A549 (cell line): Measurements from ENCODE around the gene ARL13B. TPM values are rescaled to one million over a fixed set of nuclear protein-coding genes. Genes with fewer than 3 reads are reported as not detected.
"Not testable (repeated sequence)": the region's sequence is repeated elsewhere in the genome, so short reads cannot be mapped to it uniquely, and the experiment has no call there.

Experiments used
- ATAC-seq, 2 experiments: fragments of 200-7000 bp in 1 of 2; fragments of >200 bp in 1 of 2; cut with Nextera tagmentation in 1 of 2; cut with Tn5 transposase in 1 of 2; 3 replicates each; pipeline versions ENCODE4 v1.8.0 to v1.9.1; 2018 to 2020; ENCODE audit warnings: mild to moderate bottlenecking in 1 of 2, moderate library complexity in 1 of 2
- CTCF ChIA-PET: fragments of 300-600 bp; sonication (Branson Sonifier 250); formaldehyde crosslinking; extraction: SDS; loops from one replicate; lab custom pipeline; 2021; ENCODE audit warnings: antibody characterized with exemption, inconsistent platforms; lab: Yijun Ruan, JAX
- POLR2A ChIA-PET: fragments of 350-600 bp; formaldehyde crosslinking; extraction: SDS; loops from one replicate; lab custom pipeline; 2021; ENCODE audit warnings: antibody characterized with exemption, inconsistent platforms; lab: Yijun Ruan, JAX
- DNase-seq, 2 experiments: peaks; one replicate each; pipeline versions ENCODE4 v3.0.0 to v3.0.0-alpha.2; 2011 to 2016; ENCODE audit warnings: low read depth in 1 of 2, low spot score in 1 of 2
- FAIRE-seq: peaks from 2 replicates; lab custom pipeline; 2011; peaks lifted over from hg19 to GRCh38; lab: Jason Lieb, UNC
- H3K27ac ChIP-seq, 2 experiments: fragments of >200 bp; sonication (Bioruptor Twin); formaldehyde crosslinking; 3 replicates each; pipeline ENCODE4 v1.5.1; 2016 to 2017
- H3K4me1 ChIP-seq: fragments of >200 bp; sonication (Bioruptor Twin); formaldehyde crosslinking; 3 replicates; pipeline ENCODE4 v1.6.1; 2016
- H3K4me2 ChIP-seq: fragments of >200 bp; sonication (Bioruptor Twin); formaldehyde crosslinking; 3 replicates; pipeline ENCODE4 v1.6.1; 2016
- H3K4me3 ChIP-seq: fragments of >200 bp; sonication (Bioruptor Twin); formaldehyde crosslinking; 3 replicates; pipeline ENCODE4 v1.5.1; 2016
- H3K9me3 ChIP-seq: fragments of >200 bp; sonication (Bioruptor Twin); formaldehyde crosslinking; 3 replicates; pipeline ENCODE4 v1.6.1; 2016
- CBX2 ChIP-seq: fragments of 200-600 bp; sonication (generic); IDR thresholded peaks from 2 replicates; pipeline ENCODE4 v1.6.1; 2016; ENCODE audit warnings: low read depth, mild to moderate bottlenecking, borderline replicate concordance
- CHD2 ChIP-seq: fragments of 150-350 bp; IDR thresholded peaks from 2 replicates; pipeline ENCODE4 v1.6.1; 2014; ENCODE audit warnings: low read length; ENCODE audit not compliant: partially characterized antibody
- CHD4 ChIP-seq: fragments of 200-600 bp; sonication (generic); IDR thresholded peaks from 2 replicates; pipeline ENCODE4 v1.6.1; 2016; ENCODE audit warnings: antibody characterized with exemption, mild to moderate bottlenecking, borderline replicate concordance
- E2F6 ChIP-seq: IDR thresholded peaks from 2 replicates; pipeline ENCODE4 v1.6.1; 2012; ENCODE audit warnings: low read depth, borderline replicate concordance
- EHF ChIP-seq: fragments of 250-450 bp; sonication (Bioruptor Pico); IDR thresholded peaks from 2 replicates; pipeline ENCODE4 v1.5.0; 2020; ENCODE audit warnings: mild to moderate bottlenecking
- EHMT2 ChIP-seq: fragments of 200-600 bp; sonication (generic); IDR thresholded peaks from 2 replicates; pipeline ENCODE4 v1.6.1; 2016; ENCODE audit warnings: antibody characterized with exemption, low read depth, mild to moderate bottlenecking, moderate library complexity
- ESRRA ChIP-seq: fragments of 150-350 bp; IDR thresholded peaks from 2 replicates; pipeline ENCODE4 v1.6.1; 2014; ENCODE audit warnings: mild to moderate bottlenecking, low read length, borderline replicate concordance
- FOSB ChIP-seq: fragments of 250-450 bp; sonication (Bioruptor Pico); IDR thresholded peaks from 2 replicates; pipeline ENCODE4 v1.5.0; 2020; ENCODE audit warnings: mild to moderate bottlenecking, moderate library complexity
- FOXS1 ChIP-seq: fragments of 250-450 bp; sonication (Bioruptor Pico); IDR thresholded peaks from 2 replicates; pipeline ENCODE4 v1.5.0; 2020; ENCODE audit warnings: mild to moderate bottlenecking, moderate library complexity
- HOXB13 ChIP-seq: fragments of 250-450 bp; sonication (Bioruptor Pico); IDR thresholded peaks from 2 replicates; pipeline ENCODE4 v1.5.0; 2020; ENCODE audit warnings: low read depth, mild to moderate bottlenecking, moderate library complexity
- KDM5A ChIP-seq: fragments of 200-600 bp; sonication (generic); IDR thresholded peaks from 2 replicates; pipeline ENCODE4 v1.6.1; 2016; ENCODE audit warnings: antibody characterized with exemption, mild to moderate bottlenecking
- MAFK ChIP-seq: fragments of 450-650 bp; IDR thresholded peaks from 2 replicates; pipeline ENCODE4 v1.6.1; 2014; ENCODE audit not compliant: partially characterized antibody
- MAX ChIP-seq: IDR thresholded peaks from 2 replicates; pipeline ENCODE4 v1.6.1; 2012
- NFE2L2 ChIP-seq: fragments of 150-350 bp; conservative IDR thresholded peaks from 2 replicates; pipeline ENCODE4 v1.6.1; 2014; ENCODE audit warnings: low read length
- NPAS2 ChIP-seq: fragments of 250-450 bp; sonication (Bioruptor Pico); IDR thresholded peaks from 2 replicates; pipeline ENCODE4 v1.8.0; 2022; ENCODE audit warnings: mild to moderate bottlenecking, moderate library complexity, borderline replicate concordance
- NR3C1 ChIP-seq: fragments of >200 bp; sonication (Bioruptor Twin); formaldehyde crosslinking; IDR thresholded peaks from 3 replicates; pipeline ENCODE4 v1.6.1; 2017
- POLR2AphosphoS2 ChIP-seq: conservative IDR thresholded peaks from 2 replicates; pipeline ENCODE4 v1.6.1; 2012; ENCODE audit warnings: low read length, improper control_type of control experiment, inconsistent platforms
- REST ChIP-seq: fragments of 200-600 bp; sonication (generic); IDR thresholded peaks from 2 replicates; pipeline ENCODE4 v1.6.1; 2016; ENCODE audit warnings: antibody characterized with exemption, mild to moderate bottlenecking, moderate library complexity
- TFCP2L1 ChIP-seq: fragments of 250-450 bp; sonication (Bioruptor Pico); IDR thresholded peaks from 2 replicates; pipeline ENCODE4 v1.5.0; 2021; ENCODE audit warnings: mild to moderate bottlenecking
- USF2 ChIP-seq: fragments of 450-650 bp; IDR thresholded peaks from 2 replicates; pipeline ENCODE4 v1.6.1; 2014; ENCODE audit warnings: antibody characterized with exemption
- ZFP36 ChIP-seq: fragments of 450-650 bp; IDR thresholded peaks from 2 replicates; pipeline ENCODE4 v1.6.1; 2014; ENCODE audit warnings: borderline replicate concordance; ENCODE audit not compliant: partially characterized antibody
- ZSCAN20 ChIP-seq: fragments of 250-450 bp; sonication (Bioruptor Pico); IDR thresholded peaks from 2 replicates; pipeline ENCODE4 v1.8.0; 2022; ENCODE audit warnings: mild to moderate bottlenecking, moderate library complexity
- WGBS: methylation state at CpG from one replicate; pipeline ENCODE4 v1.1.6; 2017; ENCODE audit errors: missing lambda C conversion rate; 5-methylcytosine and 5-hydroxymethylcytosine counted together
- polyA plus RNA-seq, 4 experiments: library from polyadenylated mRNA; depleted of rRNA in 3 of 4; stranded (reverse); fragments of >200 nt; fragmentation: RNase III in 1 of 4; extraction: RNeasy Plus Mini Kit Qiagen cat#74134 plus additional on column Dnase treatment in 1 of 4; gene quantifications; 2 replicates in 3 of 4; 3 replicates in 1 of 4; pipeline ENCODE4 v1.2.3, GENCODE V29; 2011 to 2017

The ARL13B gene
- polyA plus RNA-seq, 2 of the 4 experiments (the other 2 are of a cell fraction): 13.3 to 28.6 TPM

- no peaks in the 10 kb centered on the region for H3K4me1 ChIP-seq
- ATAC-seq (no peak), FAIRE-seq (no peak)
- no peak for TF ChIP-seq CHD2
- TF ChIP-seq KDM5A: no peak
- no peak for TF ChIP-seq ZFP36
- TF ChIP-seq NPAS2: no peak
- TF ChIP-seq ESRRA: no peak
- no peak for TF ChIP-seq MAX
- no peak for TF ChIP-seq CBX2
- TF ChIP-seq NFE2L2: no peak
- TF ChIP-seq, all 56 proteins: peak for 0
- H3K4me2 ChIP-seq: no peak overlapping the region
- 85% methylated on average over 1 of the region's 1 CpG for WGBS
- DNase-seq: no peak
- ChIA-PET POLR2A (no interaction called here), CTCF (no interaction called here)
- no peak overlapping the region for H3K27ac ChIP-seq
- H3K4me3 ChIP-seq: no peak overlapping the region
- no peaks in the 10 kb centered on the region for H3K9me3 ChIP-seq
Observed at GRCh38 chr3:94043285-94043684, 63.3 kb downstream of the ARL13B start.

- H3K4me1 ChIP-seq, ATAC-seq, H3K4me2 ChIP-seq, H3K27ac ChIP-seq, H3K9me3 ChIP-seq, FAIRE-seq, CTCF ChIA-PET, POLR2A ChIA-PET, H3K4me3 ChIP-seq, DNase-seq: not testable (repeated sequence)
- WGBS: 96% methylated on average over 28 of the region's 61 CpGs
Observed at GRCh38 chr3:94044100-94044936, 64.4 kb downstream of the ARL13B start.

- TF ChIP-seq MAFK (peak; percentile 79), USF2 (no peak)
- no peak for ATAC-seq
- no peak for FAIRE-seq
- Histone ChIP-seq H3K4me2 (no peak overlapping the region), H3K27ac (no peak overlapping the region), H3K4me1 (no peaks in the 10 kb centered on the region), H3K4me3 (no peak overlapping the region), H3K9me3 (no peaks in the 10 kb centered on the region)
- no peak for DNase-seq
- ChIA-PET POLR2A (no interaction called here), CTCF (no interaction called here)
- WGBS: 94% methylated on average over 2 of the region's 2 CpGs
Observed at GRCh38 chr3:94046533-94046932, 66.6 kb downstream of the ARL13B start.

- POLR2A ChIA-PET: no interaction called here
- H3K4me2 ChIP-seq: no peak overlapping the region
- 83% methylated on average over 2 of the region's 2 CpGs for WGBS
- no peak for FAIRE-seq
- CTCF ChIA-PET: no interaction called here
- ATAC-seq: no peak
- TF ChIP-seq CHD2: no peak
- no peak for TF ChIP-seq E2F6
- TF ChIP-seq CHD4: no peak
- TF ChIP-seq NR3C1: no peak
- no peak for TF ChIP-seq HOXB13 (CRISPR knock-in tag)
- no peak for TF ChIP-seq FOSB (CRISPR knock-in tag)
- no peak for TF ChIP-seq REST
- TF ChIP-seq ZFP36: no peak
- TF ChIP-seq EHF (CRISPR knock-in tag): no peak
- TF ChIP-seq EHMT2: no peak
- TF ChIP-seq FOXS1: no peak
- TF ChIP-seq POLR2AphosphoS2: no peak
- TF ChIP-seq TFCP2L1 (CRISPR knock-in tag): no peak
- no peak for TF ChIP-seq ZSCAN20 (CRISPR knock-in tag)
- TF ChIP-seq KDM5A: no peak
- H3K4me3 ChIP-seq: no peak overlapping the region
- no peaks in the 10 kb centered on the region for H3K9me3 ChIP-seq
- no peak for DNase-seq
- no peak overlapping the region for H3K27ac ChIP-seq
- no peaks in the 10 kb centered on the region for H3K4me1 ChIP-seq
Observed at GRCh38 chr3:94049267-94049666, 69.3 kb downstream of the ARL13B start.
